Skeletal muscle cell (primary cell): ENCODE data around the gene TLE1.
A peak's percentile ranks its signal among the peaks of the same experiment; 100 is the strongest.

Experiments
- DNase-seq: peaks from one replicate; pipeline ENCODE4 v3.0.0-alpha.2; 2010; ENCODE audit warnings: low read depth
- H3K4me3 ChIP-seq: 2 replicates; pipeline ENCODE4 v1.5.1; 2011; ENCODE audit warnings: low read depth, mild to moderate bottlenecking, control low read depth, low read length, moderate library complexity

Gene TLE1

DNA sequence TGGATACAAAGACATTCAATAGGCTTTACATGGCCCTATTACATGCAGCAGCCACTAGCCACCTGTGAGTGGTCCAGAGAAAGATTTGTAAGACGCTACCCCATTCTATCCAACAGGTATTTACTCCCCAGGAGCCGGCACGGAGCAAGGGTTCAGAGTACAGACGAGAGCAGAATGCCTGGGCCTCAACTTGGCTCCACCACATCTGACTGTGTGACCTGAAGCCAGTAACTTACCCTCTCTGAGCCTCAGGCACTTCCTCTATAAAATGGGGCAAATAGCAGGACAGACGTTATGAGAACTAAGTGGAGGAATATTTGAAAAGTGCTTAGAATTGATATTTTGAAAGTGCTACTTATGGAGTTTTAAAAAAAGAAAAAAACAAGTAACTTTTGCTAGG lies 100.0 kb downstream of the TLE1 start:
- DNase-seq = no peak
- H3K4me3 ChIP-seq = no peak overlapping the region

GRCh38 chr9:81588148-81588871 lies 101.0 kb downstream of the TLE1 start:
- no peak overlapping the region for H3K4me3 ChIP-seq
- DNase-seq = peak; percentile 65

DNA sequence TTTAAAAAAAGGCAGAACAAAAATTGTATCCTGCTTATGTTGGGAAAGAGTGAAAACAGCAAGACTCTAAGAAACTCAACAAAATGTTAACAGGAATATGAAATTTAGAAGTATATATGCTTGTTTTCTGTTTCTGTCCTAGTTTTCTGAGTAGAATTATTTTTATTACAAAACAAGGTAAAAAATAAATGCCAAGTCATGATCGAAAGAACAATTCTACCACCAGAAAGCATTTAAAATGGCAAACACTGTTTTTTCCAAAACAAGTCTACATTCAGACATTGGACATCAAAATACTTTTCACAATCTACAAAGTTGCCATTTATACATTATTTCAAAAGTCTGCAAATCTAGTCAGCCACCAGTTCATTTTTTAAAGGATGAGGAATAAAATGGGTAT lies 102.6 kb downstream of the TLE1 start:
- DNase-seq = no peak
- H3K4me3 ChIP-seq = no peak overlapping the region

- H3K4me3 ChIP-seq = no peak overlapping the region
- DNase-seq = no peak
Measured at GRCh38 chr9:81585191-81585763, 104.1 kb downstream of the TLE1 start.

- H3K4me3 ChIP-seq = no peak overlapping the region
- no peak for DNase-seq
Measured at GRCh38 chr9:81584099-81584498, 105.2 kb downstream of the TLE1 start.

- no peak overlapping the region for H3K4me3 ChIP-seq
- no peak for DNase-seq
Measured at GRCh38 chr9:81581986-81582385, 107.4 kb downstream of the TLE1 start.

GRCh38 chr9:81579381-81579780 lies 110.0 kb downstream of the TLE1 start:
- no peak overlapping the region for H3K4me3 ChIP-seq
- DNase-seq = no peak

GRCh38 chr9:81578606-81579005 lies 110.7 kb downstream of the TLE1 start:
- no peak overlapping the region for H3K4me3 ChIP-seq
- DNase-seq = peak; percentile 45

DNA sequence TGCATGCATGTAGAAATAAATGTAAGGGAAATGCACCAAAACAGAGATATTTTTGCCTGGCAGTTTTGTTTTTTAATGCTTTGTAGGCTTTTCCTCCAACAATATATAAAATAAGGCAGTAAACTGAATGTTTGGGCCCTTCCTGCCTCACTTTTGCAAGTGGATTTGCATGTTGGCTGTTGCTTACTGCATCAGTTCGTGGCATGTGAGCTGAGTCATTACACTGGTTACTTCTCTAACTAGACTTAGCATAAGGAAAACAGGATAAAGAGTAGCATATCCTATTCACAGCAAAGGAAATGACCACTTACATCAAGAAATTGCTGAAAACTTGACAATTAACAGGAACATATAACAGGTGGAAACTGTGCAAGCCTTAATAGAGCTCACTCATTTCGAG lies 113.4 kb downstream of the TLE1 start:
- no peak overlapping the region for H3K4me3 ChIP-seq
- no peak for DNase-seq

- no peak for DNase-seq
Measured at GRCh38 chr9:81574405-81574804, 114.9 kb downstream of the TLE1 start.

DNA sequence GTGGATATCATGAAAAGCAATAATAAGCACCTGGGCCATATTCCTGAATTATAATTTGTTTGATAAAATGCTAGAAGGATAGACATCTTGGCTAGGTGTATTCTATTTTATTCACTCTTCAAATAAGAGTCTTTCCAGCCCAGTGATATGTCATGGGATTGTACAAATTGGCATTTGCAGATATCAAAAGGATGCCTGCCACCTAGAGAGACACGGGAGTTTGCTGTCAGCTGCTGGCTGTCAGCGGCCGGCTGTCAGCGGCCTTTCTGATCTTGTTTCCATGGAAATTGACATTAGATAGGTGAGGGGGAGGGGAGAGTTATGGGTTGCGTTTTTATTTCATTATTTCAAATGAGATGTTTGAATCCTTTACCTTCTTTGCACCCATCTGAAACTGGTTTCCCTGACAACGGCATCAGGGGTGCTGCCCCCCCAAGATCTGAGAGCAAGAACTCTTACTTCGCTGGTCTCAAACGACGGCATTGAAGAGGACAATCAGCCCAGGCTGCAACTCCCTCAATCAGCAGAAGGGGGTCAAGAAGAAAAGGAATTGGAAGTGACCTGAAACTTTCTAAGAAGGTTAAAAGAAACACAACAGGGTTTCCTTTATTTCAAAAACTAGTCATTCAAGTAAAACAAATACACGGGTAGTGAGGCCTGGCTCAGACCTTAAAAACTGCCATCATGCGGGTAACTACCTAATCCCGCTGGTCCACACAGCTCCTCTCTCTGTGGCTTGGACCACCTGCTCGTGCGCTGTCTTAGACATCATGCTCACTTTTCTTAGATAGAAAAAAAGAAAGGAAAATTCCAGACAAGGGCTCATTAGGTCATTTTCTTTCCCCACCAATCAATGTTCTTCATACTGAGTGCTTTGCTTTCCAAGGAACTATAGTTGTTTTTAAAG lies 115.7 kb downstream of the TLE1 start:
- DNase-seq = no peak

More at GRCh38 chr9:81574405-81574804, 114.9 kb downstream of the TLE1 start:
- no peak overlapping the region for H3K4me3 ChIP-seq

GRCh38 chr9:81570083-81570482 lies 119.3 kb downstream of the TLE1 start:
- no peak overlapping the region for H3K4me3 ChIP-seq

More for the DNA sequence above, 115.7 kb downstream of the TLE1 start:
- no peak overlapping the region for H3K4me3 ChIP-seq

DNA sequence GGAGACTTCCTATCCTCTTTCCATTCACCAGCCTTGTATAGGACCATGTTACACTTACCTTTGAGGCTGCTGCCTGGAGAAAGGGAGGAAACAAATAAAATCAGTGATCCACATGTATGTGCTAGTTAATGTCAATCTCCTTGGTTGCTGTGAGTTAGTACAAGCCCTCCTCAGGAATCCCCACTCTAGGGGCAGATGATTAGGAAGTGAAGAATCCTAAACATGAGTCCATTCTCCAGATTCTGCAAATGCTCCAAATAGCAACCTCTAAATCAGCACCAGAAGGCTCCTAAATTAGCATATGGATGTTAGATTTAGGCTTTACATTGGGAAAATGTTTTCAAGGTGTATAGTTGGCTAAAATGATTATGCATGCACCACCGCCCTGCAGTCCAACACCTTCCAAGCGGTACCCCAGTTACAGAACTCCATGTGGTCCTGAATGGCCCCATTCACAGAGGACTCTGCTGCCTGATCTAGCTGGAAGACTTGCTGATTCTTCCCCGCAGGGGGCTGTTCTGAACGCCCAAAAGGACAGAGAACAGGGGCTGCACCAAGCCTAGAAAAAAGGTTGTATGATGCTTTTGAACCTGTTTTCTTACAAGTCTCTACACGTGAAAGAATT lies 123.2 kb downstream of the TLE1 start:
- DNase-seq = no peak
- H3K4me3 ChIP-seq = no peak overlapping the region

More at GRCh38 chr9:81570083-81570482, 119.3 kb downstream of the TLE1 start:
- no peak for DNase-seq

DNA sequence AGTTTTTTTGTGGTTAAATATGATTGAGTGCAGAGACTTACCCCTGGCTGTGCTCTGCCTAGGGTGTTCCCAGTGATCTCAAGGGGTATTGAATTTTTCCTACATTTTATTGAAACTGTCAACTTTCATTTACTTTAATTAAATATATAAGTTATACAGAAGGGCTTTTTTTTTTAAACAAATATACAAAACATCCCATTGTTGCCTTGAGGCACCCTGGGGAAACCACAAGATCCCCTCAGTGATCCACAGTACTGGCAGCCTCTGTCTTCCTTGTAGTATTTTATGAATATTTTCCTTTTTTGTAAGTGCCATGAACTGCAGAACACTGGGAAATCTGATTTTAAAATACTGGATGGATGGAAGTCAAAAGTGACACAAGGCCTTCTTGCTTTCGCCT lies 123.7 kb downstream of the TLE1 start:
- no peak for DNase-seq
- no peak overlapping the region for H3K4me3 ChIP-seq

- no peak overlapping the region for H3K4me3 ChIP-seq
- DNase-seq = no peak
Measured at GRCh38 chr9:81565144-81565543, 124.2 kb downstream of the TLE1 start.

GRCh38 chr9:81564632-81565031 lies 124.7 kb downstream of the TLE1 start:
- no peak for DNase-seq
- no peak overlapping the region for H3K4me3 ChIP-seq

DNA sequence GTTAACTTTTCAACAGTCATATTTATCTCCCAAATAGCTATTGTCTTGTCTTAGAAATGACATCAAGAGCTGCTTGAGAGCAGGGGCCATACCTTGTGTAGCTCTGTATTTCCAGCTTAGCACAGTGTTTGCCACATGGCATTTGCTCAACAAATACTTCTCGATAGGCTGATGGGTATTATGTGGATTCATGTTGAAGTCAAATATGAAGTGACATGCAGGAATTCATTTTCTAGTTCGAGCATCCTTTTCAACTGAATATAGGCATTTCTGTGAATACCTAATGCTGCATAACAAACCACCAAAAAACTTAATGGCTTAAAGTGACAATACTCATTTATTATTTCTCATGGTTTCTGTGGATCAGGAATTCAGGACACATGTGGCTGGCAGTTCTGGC lies 125.6 kb downstream of the TLE1 start:
- DNase-seq = no peak
- no peak overlapping the region for H3K4me3 ChIP-seq

DNA sequence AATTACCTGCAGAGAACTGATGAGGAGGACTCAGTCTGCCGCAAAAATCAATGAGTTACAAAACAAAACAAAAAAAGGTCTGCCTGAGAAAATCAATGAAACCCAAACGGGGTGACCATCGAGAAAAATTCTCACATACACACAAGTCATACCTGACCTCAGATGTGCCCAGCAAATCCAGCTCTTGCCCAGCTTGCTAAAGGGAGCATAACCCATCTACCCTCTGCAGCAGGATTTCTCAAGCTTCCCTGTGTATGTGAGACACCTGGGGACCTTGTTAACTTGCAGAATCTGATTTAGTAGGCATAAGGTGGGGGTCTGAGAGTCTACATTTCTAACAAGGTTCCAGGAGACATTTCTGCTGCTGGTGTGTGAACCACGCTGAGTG lies 126.3 kb downstream of the TLE1 start:
- DNase-seq = no peak

GRCh38 chr9:81562231-81563019 lies 126.9 kb downstream of the TLE1 start:
- no peak overlapping the region for H3K4me3 ChIP-seq
- peak; percentile 69 for DNase-seq

More for the DNA sequence above, 126.3 kb downstream of the TLE1 start:
- no peak overlapping the region for H3K4me3 ChIP-seq
